ENCODE measurements around the gene ACOX3.
"Not testable (repeated sequence)": the region's sequence is repeated elsewhere in the genome, so short reads cannot be mapped to it uniquely, and the experiment has no call there.

ACOX3 gene

GRCh38 chr4:8350841-8351461, 89.6 kb downstream of the ACOX3 start:
- no peak for DNase-seq

GRCh38 chr4:8350352-8350751, 90.2 kb downstream of the ACOX3 start:
- DNase-seq: no peak

DNA sequence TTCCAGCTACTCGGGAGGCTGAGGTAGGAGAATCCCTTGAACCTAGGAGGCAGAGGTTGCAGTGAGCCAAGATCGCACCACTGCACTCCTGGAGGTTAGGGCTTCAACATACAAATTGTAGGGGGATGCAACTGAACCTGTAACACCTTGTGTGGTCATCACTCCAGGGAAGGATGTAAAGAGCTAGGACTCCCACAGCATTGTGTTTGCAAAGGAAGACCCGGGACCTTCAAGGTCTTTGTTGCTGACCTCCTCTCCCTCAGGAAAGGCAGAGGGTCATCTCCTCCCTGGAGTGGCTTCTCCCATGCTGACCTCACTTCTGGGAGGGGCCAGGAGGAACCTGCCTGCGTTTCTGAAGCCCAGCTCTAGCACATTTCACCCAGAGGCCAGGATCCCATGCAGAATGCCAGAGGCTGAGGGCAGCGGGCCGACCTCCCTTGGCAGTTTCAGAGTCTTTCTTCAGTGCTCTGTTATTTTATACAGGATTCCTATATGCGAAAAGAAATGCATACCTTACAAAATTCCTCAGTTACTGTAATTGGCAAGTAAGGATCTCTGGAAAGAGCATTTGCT, 90.8 kb downstream of the ACOX3 start:
- no peak for DNase-seq

- DNase-seq: not testable (repeated sequence)
Measured at GRCh38 chr4:8349236-8349635, 91.3 kb downstream of the ACOX3 start.

GRCh38 chr4:8348071-8348470, 92.5 kb downstream of the ACOX3 start:
- DNase-seq: no peak

- no peak for DNase-seq
Measured at GRCh38 chr4:8347660-8348059, 92.9 kb downstream of the ACOX3 start.

DNA sequence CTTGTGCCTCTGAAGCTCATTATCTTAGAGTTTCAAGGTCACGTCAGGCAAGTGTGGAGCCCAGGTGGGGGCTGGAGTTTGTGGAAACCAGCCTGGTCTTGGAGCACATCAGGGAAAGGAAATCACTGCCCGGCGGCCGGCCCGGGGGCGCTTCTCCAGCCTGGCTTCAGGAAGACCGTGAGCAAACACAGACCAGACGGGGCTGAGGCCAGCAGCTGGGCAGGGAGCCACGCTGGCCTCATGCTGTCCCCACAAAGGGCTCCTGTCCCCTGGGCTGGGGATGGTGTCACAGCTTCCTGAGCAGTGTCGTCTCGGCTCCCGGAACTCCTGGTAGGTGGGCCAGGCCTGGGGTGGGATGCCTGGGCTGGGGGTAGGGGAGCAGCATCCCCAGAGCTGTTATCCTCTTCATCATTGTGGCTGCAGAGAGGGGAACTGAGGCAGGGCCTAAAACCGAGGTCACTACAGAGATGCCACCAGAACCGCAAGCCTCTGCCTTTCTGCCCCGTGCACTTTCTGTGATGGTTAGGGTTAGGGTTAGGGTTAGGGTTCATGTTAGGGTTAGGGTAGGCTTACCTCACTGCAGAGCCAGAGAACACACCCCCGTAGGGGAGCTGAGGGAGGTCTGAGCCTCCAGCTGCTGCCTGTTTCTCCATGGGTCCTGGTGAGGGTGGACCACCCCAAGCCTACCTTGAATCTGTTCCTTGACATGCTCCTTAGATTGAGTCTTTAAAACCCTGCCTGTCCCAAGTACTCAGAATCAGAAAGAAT, 93.5 kb downstream of the ACOX3 start:
- no peak for DNase-seq

DNA sequence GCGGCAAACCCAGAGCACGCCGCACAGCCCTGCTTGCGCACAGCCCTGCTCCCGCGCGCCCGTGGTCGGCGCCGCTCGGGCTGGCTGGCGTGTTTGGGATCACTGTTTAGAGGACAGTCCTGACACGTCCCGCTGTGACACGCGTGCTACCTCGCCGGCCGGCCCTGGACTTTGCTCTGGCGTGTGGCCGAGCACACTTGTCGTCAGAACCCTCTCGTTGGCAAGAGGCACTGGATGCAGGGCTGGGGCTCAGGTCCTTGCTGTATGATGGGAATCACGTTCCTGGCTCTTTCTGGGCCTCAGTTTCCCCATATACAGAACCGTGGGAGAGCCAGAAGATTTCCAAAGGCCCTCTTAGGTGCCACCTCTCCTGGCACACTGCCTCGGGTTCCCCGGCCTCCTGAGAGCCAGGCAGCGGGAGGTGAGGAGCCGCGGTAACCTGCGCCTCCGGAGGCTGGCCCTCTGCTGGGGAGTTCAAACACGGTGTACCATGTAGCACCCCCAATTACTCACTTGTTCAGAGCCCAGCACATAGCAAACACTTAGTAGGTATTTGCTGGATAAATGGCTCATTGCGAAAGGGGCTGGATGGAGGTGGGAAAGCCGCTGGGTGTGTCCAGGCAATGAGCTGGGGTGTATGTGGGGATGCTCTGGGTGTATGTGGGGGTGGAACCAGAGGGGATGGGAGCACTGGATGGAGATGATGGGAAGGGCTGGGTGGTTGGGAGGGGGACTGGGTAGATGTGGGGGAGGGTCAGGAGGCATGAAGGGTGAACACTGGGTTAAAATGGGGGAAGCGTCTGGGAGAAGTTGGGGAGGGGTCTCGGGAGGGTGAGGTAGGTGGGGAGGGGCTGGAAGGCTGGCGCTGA, 94.3 kb downstream of the ACOX3 start:
- no peak for DNase-seq

DNA sequence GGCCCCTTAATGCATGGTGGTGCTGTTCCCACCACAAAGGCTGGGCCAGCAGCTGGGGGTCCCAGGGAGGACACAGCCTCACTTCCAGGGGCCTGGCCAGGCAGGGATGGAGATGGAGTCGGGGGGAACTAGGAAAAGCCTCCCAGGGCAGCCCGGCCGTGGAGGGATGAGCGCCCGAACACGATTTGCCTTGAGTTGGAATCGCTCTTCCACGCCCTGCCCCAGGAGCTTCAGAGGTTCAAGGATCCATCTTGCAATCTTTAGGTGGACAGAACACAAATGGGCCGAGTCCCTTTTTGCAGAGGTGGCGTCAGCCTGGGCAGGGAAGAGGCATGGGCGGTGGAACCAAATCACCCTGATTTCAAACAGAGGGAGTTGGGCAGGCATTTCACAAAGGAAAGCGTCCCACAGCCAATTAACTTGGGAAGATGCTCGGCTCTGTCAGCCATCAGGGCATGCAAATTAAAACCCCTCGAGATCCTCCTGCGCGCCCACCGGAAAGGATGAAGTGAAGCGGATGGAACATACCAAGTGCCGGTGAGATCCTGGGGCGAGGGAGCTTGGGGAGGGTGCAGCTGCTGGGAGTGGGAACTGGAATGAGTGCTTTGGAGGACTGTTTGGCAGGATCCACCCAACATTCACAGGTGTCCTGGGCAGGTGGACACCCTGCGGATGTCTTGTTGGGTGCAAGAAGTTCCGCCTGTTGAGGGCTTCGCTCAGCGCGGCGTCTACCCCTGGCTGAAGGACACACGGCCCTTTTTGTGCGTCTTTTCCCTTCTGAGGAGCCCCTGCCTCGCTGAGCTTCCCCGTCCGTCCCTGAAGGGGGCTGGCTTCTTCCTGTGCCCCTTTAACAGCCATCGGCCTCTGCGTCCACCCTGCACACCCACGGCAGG, 95.2 kb downstream of the ACOX3 start:
- DNase-seq: no peak

GRCh38 chr4:8344377-8344776, 96.1 kb downstream of the ACOX3 start:
- no peak for DNase-seq

GRCh38 chr4:8343967-8344331, 96.6 kb downstream of the ACOX3 start:
- no peak for DNase-seq

GRCh38 chr4:8343262-8343966, 97.1 kb downstream of the ACOX3 start:
- no peak for DNase-seq

GRCh38 chr4:8342651-8343261, 97.8 kb downstream of the ACOX3 start:
- no peak for DNase-seq

DNA sequence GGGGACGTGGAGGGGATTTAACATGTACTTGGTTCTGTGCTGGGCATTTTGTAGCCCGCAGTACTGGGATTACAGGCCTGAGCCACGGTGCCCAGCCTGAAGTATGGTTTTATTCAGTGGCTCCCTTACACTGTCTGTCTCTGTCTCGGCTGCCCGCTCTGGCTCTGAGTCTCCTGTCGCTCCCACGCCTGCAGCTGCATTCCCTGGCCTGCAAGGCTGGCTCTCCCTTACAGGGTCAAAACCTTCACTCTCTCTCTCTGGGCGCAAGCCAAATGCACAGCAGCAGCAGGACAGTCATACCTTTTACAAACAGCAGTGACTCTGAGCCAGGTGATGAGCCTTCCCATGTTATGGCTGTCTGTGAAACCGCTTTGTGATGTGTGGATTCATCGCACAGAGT, 98.8 kb downstream of the ACOX3 start:
- no peak for DNase-seq

- not testable (repeated sequence) for DNase-seq
Measured at GRCh38 chr4:8341281-8341680, 99.2 kb downstream of the ACOX3 start.

GRCh38 chr4:8340781-8341241, 99.7 kb downstream of the ACOX3 start:
- DNase-seq: no peak

DNA sequence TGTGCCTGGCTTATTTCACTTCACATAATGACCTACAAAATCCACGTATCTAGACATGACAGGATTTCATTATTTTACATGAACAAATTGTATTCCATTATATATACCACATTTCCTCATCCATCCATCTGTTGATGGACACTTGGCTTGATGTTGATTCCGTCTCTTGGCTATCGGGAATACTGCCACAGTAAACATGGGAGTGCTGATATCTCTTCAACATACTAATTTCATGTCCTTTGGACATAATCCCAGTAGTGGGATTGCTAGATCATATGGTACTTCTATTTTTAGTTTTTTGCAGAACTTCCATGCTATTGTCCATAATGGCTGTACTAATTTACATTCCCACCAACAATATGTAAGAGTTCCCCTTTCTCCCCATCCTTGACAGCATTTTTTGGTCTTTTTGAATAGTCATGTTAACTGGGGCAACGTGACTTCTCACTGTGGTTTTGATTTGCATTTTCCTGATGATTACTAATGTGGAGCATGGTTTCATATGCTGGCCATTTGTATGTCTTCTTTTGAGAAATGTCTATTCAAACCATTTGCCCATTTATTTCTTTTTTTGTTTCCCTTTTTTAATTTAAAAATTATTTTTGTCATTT, 102.1 kb downstream of the ACOX3 start:
- DNase-seq: no peak

DNA sequence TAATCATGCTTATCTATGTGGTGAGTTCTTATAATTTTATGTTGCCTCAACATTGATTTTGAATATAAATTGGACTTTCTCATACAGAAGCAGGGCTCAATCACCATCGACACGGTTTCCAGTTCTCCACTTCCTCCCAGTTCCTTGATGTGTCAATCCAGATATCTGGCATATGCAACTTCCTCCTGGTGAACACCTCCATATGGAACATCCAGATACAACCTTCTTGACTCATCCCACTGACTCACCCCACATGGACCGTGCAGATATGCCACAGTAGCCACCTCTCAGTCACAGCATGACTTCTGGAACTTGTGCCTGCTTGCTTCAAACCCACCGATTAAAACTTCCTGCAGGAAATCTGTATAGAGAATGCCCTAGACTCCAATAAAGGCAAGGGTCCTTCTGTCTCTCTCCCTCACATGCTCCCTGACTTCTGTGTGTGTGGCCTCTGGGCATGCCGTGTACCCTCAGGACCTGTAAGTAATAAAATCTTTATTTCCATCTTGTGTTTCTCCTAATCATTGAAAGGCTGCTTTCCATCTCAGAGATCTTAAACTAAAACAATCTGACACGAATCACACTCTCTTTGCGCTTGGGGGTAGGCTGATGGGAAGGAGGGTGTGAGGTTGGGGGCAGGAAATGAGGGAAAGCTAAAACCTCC, 104.0 kb downstream of the ACOX3 start:
- no peak for DNase-seq

DNA sequence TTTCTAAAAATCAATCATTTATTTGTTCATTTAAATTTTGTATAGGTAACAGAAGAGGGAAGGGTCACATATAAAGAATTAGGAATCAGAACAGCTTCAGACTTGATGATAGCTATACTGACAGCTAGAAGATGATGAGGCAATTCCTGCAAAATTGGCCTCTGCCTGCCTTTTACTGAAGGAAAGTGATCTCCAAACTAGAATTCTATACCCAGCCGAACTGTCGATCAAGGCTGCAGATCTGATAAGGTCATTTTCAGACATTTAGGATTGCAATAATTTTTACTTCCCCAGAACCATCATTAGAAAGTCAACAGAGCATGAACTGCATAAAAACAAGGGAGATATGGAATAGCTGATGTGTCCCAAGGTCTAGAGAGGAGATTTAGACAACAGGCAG, 104.7 kb downstream of the ACOX3 start:
- DNase-seq: no peak
